Heart right ventricle (tissue), 16 donors: ENCODE data around the gene CIITA. TPM values are rescaled to one million over a fixed set of nuclear protein-coding genes. Genes with fewer than 3 reads are reported as not detected.

ENCODE experiments used
- ATAC-seq, 8 donors: fragments of 200-7000 bp; cut with Tn5 transposase; one replicate each; pipeline ENCODE4 v1.9.1; 2020; ENCODE audit warnings: mild to moderate bottlenecking in 8 of 8, moderate library complexity in 8 of 8, moderate number of reproducible peaks in 1 of 8
- DNase-seq, 2 donors: peaks; one replicate each; pipeline ENCODE4 v3.0.0-alpha.2; 2020
- H3K27ac ChIP-seq, 10 donors: fragments of 200-600 bp; sonication (generic) in 2 of 10; one replicate each; pipeline versions ENCODE4 v1.5.0 to v1.8.0; 2020 to 2022; ENCODE audit warnings: mild to moderate bottlenecking in 3 of 10
- H3K27me3 ChIP-seq, 7 donors: fragments of 200-600 bp; one replicate each; pipeline ENCODE4 v1.8.0; 2021 to 2022; ENCODE audit warnings: mild to moderate bottlenecking in 2 of 7
- H3K36me3 ChIP-seq, 9 donors: fragments of 200-600 bp; sonication (generic) in 1 of 9; one replicate each; pipeline versions ENCODE4 v1.5.0 to v1.8.0; 2020 to 2022; ENCODE audit warnings: mild to moderate bottlenecking in 2 of 9
- H3K4me1 ChIP-seq, 9 donors: fragments of 200-600 bp; sonication (generic) in 1 of 9; one replicate each; pipeline versions ENCODE4 v1.5.0 to v1.8.0; 2020 to 2022; ENCODE audit warnings: mild to moderate bottlenecking in 4 of 9
- H3K4me3 ChIP-seq, 10 donors: fragments of 200-600 bp; sonication (generic) in 2 of 10; one replicate each; pipeline versions ENCODE4 v1.5.0 to v1.8.0; 2020 to 2022; ENCODE audit warnings: mild to moderate bottlenecking in 7 of 10, moderate library complexity in 2 of 10
- H3K9me3 ChIP-seq, 11 donors: fragments of 200-600 bp in 10 of 11; sonication (generic) in 2 of 11; one replicate each; pipeline versions ENCODE4 v1.5.0 to v1.8.0; 2013 to 2022; ENCODE audit warnings: mild to moderate bottlenecking in 2 of 11, control low read depth in 1 of 11, moderate library complexity in 1 of 11
- CTCF ChIP-seq, 9 donors: fragments of 200-600 bp; sonication (generic) in 2 of 9; IDR thresholded peaks; one replicate each; pipeline versions ENCODE4 v1.5.0 to v1.8.0; 2021 to 2022; ENCODE audit warnings: antibody characterized with exemption in 9 of 9, mild to moderate bottlenecking in 5 of 9, moderate library complexity in 1 of 9
- WGBS, 2 donors: extraction: QIAGEN DNeasy Blood & Tissue Kit; methylation state at CpG; one replicate each; pipeline ENCODE4 v1.1.7; 2013; ENCODE audit warnings: inconsistent platforms in 1 of 2; 5-methylcytosine and 5-hydroxymethylcytosine counted together
- intact Hi-C, 10 donors: fragments of 100-400 bp; cut with DNase I; formaldehyde crosslinking; loops; one replicate each; pipeline versions ENCODE4 v1.11.1 to v1.14.2; 2022
- polyA plus RNA-seq, 2 donors: library from polyadenylated mRNA; stranded (reverse); fragments of 200-250 nt; gene quantifications; one replicate each; pipeline ENCODE4 v1.2.3, GENCODE V29; 2013
- total RNA-seq, 10 donors: library from RNA; stranded (reverse); fragmentation: NEBNext Ultra II Directional in 3 of 10; extraction: Animal tissue kit (Norgen Biotek cat#: 25700) in 3 of 10; gene quantifications; one replicate each; pipeline versions ENCODE4 v1.2.1 to v1.2.4, GENCODE V29; 2021 to 2023
- donor health status: Arrhythmogenic right ventricular cardiomyopathy.
- donor health status: ischemic (EF 13 %, LVEDD 7.1; RV severe dilation, severe dysfunction).
- donor health status: healthy with polysubstance abuse.
- donor health status: DM: no; HTN: yes; CAD: no.
- donor health status: DM: no; HTN: no; CAD: no.
- donor health status: ischemic (EF 25% LVEDD 6.9; RV normal size, moderate dysfunction).
- donor health status: ischemic (EF 25% LVEDD 5.7; RV mildly dilated, moderate dysfunction).
- donor health status: healthy.
- donor health status: DM: yes; HTN: yes; CAD: no.
- donor health status: Ischemic cardiomyopathy.
- donor health status: ischemic (EF 35%, LVEDD 5.7; RV mildly dilated, moderate dysfunction).
- donor health status: nonischemic (EF 11% LVEDD 7.7; RV severe dilation, severe dysfunction).
- donor health status: DM: yes; HTN: yes; CAD: no.
- donor health status: PGD.
- donor health status: ischemic (EF 29% LVEDD 5.4; RV normal size, mild dysfunction).
- donor health status: nonischemic (EF 23%, LVEDD 6.1; RV moderate dilation, normal function).

Gene CIITA
- total and polyA plus RNA-seq, 12 donors, result 2.1 to 50.8 (median 8.7) TPM

DNA sequence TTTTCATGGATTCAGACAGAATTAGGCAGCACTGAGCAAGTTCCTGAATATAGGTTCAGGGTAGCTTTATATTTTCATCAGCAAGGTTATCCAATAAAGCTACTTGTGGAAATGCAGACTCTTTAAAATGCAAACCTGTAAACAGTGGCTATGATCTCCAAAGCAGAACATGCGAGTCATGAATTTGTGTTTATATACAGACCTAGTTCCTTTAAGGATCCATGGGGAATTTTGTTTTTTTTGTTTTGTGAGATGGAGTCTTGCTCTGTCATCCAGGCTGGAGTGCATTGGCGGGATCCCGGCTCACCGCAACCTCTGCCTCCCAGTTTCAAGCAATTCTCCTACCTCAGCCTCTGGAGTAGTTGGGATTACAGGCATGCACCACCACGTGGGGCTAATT, 82.2 kb downstream of the CIITA start:
- no peak for ATAC-seq
- 88 to 89% methylated on average over 5 of the region's 5 CpGs for WGBS, 2 donors
- intact Hi-C loops, result no loop called here
- TF ChIP-seq CTCF (IDR thresholded peaks at IDR 0.05), result no peak
- Histone ChIP-seq H3K27ac (no peak overlapping the region), H3K9me3 (no peaks in the 10 kb centered on the region), H3K36me3 (peaks cover 0 to 43% (median 15%) of the 10 kb centered on the region in 9 donors), H3K4me1 (peaks cover 2 to 27% (median 17%) of the 10 kb centered on the region in 9 donors), H3K27me3 (no peaks in the 10 kb centered on the region), H3K4me3 (no peak overlapping the region)
- DNase-seq, result no peak

GRCh38 chr16:10961231-10961630, 84.2 kb downstream of the CIITA start:
- H3K9me3 ChIP-seq, result no peaks in the 10 kb centered on the region
- 56 to 70% methylated on average over 7 of the region's 7 CpGs for WGBS, 2 donors
- peak in 7 of 8 donors; percentile 31 to 89 (median 62) for ATAC-seq
- no peak for DNase-seq
- H3K27ac ChIP-seq, result peak overlapping the region in 9 of 10 donors; percentile 27 to 69 (median 42)
- peaks cover 4 to 27% (median 14%) of the 10 kb centered on the region in 9 donors for H3K4me1 ChIP-seq
- no peaks in the 10 kb centered on the region for H3K27me3 ChIP-seq
- no peak overlapping the region for H3K4me3 ChIP-seq
- intact Hi-C loops, result loop anchor here in 7 of 10 donors (5.0 to 10.0 kb wide), 5 partner anchors 394 to 764 kb away; no protein-coding TSS in a partner anchor
- no peak for TF ChIP-seq CTCF (IDR thresholded peaks at IDR 0.05)
- H3K36me3 ChIP-seq, result peaks cover 0 to 48% (median 15%) of the 10 kb centered on the region in 9 donors

GRCh38 chr16:10964039-10964890, 87.3 kb downstream of the CIITA start:
- H3K27me3 ChIP-seq, result no peaks in the 10 kb centered on the region
- intact Hi-C loops, result loop anchor here in 8 of 10 donors (2.0 to 10.0 kb wide), 7 partner anchors 293 to 761 kb away; partner anchors contain the start of gene SOCS1 (in 1 of the 8)
- ATAC-seq (peak; percentile 81 to 91 (median 86)), DNase-seq (peak; percentile 83 to 87)
- peaks cover 4 to 39% (median 14%) of the 10 kb centered on the region in 9 donors for H3K4me1 ChIP-seq
- no peak overlapping the region for H3K4me3 ChIP-seq
- 38 to 39% methylated on average over 20 of the region's 20 CpGs for whole genome bisulfite sequencing, 2 donors
- peak; percentile 78 to 98 (median 96) for TF ChIP-seq CTCF (IDR thresholded peaks at IDR 0.05)
- H3K9me3 ChIP-seq, result no peaks in the 10 kb centered on the region
- H3K36me3 ChIP-seq, result peaks cover 0 to 50% (median 9%) of the 10 kb centered on the region in 9 donors
- peak overlapping the region in 3 of 10 donors; percentile 30 to 47 (median 46) for H3K27ac ChIP-seq

DNA sequence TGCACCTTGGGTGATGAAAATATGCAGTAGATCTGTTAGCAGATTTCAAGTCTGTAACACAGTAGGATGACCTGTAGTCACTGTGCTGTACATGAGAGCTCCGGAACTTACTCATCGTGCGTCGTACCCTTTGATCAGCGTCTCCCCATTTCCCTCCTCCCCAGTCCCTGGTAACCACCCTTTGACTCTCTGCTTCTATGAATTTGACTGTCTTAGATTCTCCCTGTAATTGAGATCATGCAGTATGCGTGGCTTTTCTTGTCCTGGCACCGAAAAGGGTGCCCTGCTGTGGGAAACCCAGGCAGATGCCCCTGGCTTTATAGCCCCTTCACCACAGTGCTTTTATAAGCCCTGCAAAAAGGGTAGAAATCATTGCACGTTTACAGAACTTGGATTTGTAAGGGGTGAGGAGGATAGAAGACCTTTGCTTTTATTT, 87.9 kb downstream of the CIITA start:
- no peak for ATAC-seq
- DNase-seq, result no peak

More for the DNA sequence above, 87.9 kb downstream of the CIITA start:
- Histone ChIP-seq H3K27ac (no peak overlapping the region), H3K27me3 (no peaks in the 10 kb centered on the region), H3K4me1 (peaks cover 4 to 40% (median 14%) of the 10 kb centered on the region in 9 donors), H3K9me3 (no peaks in the 10 kb centered on the region), H3K36me3 (peaks cover 0 to 53% (median 9%) of the 10 kb centered on the region in 9 donors), H3K4me3 (no peak overlapping the region)
- TF ChIP-seq CTCF (IDR thresholded peaks at IDR 0.05), result no peak
- intact Hi-C loops, result loop anchor here in 9 of 10 donors (2.0 to 10.0 kb wide), 8 partner anchors 292 to 760 kb away; partner anchors contain the start of gene SOCS1 (in 2 of the 9)
- WGBS, 2 donors, result 91 to 96% methylated on average over 8 of the region's 8 CpGs
